NCI-H2029 (cell line): ENCODE results near the gene EZH2.

Experiments
- DNase-seq: peaks from one replicate; lab custom pipeline; 2025; lab: John Stamatoyannopoulos, UW

EZH2 gene

DNA sequence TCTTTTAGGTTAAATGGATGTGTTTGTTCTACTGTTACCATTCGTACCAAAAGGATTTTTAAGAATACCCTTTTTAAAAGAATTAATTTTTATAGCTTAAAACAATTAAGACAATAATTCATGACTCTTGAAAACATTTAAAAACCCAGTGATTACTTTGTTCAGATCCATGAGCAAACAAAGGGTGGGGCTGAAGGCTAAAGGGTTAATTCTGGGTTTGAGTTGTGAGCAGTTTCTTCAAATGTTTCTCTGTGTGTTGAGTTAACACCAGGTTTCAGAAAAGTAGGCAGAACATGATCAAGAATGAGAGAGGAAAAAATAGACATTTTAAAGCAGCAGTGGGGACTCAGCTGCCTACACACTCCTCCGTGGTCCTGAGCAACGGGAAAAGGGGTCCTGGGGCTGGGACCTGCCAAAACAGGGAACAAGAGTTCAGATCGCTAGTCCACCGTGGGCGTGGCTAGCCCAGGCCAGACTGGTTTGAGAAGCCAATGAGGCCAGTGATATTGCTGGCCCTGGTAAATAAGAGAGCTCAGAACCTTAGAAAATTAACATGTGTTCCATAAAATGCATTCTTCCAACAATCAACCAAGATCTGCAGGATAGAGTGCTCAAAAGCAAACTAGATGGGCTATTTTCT is 14.9 kb upstream of the EZH2 start:
- DNase-seq: no peak

DNA sequence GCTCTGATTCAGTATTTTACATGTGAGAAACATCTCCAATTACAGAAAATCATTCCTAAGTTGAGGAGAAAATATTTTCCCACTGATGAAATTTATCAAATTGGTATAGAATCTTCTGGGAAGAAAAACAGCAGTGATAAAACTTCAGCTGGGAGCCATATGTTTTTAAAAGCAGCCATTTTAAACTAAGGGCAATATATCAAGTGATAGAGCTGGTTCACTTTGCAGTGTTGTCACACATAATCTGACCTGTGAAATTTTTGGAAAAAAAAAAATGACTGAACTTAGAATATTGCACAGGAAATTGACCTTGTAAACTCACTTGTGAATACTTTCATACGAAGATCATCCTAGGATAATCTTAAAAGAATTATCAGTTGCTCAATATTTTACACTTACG is 10.5 kb upstream of the EZH2 start:
- DNase-seq: no peak

DNA sequence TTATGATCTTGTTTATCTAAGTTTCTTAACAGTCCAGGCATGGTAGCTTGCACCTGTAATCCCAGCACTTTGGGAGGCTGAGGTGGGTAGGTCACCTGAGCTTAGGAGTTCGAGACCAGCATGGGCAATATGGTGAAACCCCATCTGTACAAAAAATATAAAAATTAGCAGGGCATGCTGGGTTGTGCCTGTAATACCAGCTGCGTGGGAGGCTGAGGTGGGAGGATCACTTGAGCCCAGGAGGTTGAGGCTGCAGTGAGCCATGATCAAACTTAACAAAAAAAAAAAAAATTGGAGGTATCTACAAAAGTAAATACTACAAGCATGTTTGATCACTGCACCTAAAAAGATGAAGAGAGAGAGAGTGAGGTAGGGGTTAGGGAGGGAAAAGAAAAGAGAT is 9.0 kb upstream of the EZH2 start:
- DNase-seq: no peak

DNA sequence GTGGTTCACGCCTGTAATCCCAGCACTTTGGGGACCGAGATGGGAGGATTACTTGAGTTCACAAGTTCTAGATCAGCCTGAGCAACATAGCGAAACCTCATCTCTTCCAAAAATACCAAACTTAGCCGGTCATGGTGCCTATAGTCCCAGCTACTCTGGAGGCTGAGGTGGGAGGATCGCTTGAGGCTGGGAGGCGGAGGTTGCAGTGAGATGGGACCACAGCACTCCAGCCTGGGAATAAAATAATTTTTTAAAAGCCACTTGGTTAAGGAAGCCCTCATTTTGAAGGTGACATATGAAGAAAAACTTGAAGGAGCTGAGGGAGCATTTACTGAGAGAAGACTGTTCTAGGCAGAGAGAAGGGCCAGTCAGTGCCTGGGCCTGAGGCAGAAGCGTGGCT is 4.2 kb upstream of the EZH2 start:
- DNase-seq: no peak

DNA sequence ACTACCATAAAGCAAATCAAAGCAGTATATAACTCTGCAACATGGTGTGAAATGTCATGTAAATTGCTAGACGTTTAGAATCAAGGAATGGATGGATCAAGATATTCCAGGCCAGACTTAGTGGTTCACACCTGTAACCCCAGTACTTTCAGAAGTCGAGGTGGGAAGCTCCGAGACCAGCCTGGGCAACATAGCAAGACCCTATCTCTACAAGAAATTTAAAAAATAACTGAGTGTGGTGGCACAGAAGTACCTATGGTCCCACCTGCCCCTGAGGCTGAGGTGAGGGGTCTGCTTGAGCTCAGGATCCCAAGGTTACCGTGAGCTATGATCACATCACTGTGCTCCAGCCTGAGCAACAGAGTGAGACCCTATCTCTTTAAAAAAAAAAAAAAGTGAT is 2.8 kb upstream of the EZH2 start:
- no peak for DNase-seq

DNA sequence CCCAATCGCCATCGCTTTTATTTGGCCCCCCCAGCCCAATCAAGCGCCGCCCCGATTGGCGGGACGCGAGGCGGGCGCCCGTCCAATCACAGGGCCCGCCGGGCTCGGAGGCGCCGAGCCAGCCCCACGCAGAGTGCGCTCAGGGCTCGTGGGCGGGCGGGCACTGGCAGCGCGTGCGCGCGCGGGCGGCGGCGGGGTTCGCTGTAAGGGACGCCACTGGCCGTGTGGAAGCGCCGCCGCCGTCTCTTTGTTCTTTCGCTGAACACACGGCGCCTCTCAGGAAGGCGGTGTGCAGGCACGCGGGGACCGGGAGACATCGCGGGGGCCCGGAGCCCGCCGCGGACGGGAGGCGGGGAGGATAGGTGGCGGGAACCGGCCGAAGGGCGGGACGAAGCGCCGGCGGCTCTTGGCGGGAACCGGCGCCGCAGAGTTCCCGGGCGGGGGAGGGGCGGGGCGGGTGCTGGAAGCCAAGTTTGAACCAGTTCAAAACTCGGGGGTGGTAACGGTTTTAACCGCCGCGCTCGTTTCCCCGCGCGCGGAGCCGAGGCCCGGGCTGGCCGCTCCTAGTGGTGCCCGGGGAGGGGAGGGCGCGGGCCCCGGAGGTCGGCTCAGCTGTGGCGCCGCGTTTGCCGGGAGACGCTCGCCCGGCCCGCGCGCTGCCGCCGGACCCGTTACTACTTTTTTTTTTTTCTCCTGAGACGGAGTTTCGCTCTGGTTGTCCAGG is 370 bp upstream of the EZH2 start:
- peak; percentile 80 for DNase-seq

DNA sequence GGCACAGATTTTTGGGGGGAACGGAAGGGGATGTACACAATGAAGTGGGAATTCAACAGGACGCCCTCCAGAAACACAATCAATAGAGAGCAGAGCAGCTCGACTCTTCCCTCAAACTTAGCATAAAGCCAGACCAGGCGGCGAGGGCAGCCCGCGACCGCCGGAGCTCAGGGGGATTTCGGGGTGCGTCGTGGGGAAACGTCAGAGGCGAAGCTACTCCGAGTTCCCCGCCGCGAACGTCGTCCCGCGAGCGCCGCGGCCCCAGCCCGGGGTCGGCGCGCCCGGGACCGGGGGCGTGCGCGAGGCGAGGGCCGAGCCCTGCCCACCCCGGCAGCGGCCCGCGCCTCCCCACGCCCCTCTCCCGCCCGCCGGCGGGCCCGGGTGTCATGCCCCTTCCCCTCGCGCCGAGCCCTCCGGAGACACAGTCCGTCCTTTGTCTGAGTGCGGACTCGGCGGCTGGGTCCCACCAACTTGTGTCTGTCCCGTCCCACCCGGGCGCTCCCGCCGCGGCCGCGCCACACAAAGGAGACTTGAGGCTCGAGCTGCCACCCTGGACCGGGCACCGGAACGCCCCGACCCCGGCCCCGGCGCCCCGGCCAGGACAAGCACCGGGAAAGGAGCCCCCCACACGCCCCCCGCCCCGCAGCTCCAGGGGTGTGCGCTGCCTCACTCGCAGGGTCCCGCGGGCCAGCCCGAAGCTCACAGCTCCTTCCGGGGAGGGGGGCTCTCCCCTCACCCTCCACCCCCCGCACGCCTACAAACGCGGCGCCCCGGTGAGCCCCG is 634 bp downstream of the EZH2 start:
- no peak for DNase-seq

DNA sequence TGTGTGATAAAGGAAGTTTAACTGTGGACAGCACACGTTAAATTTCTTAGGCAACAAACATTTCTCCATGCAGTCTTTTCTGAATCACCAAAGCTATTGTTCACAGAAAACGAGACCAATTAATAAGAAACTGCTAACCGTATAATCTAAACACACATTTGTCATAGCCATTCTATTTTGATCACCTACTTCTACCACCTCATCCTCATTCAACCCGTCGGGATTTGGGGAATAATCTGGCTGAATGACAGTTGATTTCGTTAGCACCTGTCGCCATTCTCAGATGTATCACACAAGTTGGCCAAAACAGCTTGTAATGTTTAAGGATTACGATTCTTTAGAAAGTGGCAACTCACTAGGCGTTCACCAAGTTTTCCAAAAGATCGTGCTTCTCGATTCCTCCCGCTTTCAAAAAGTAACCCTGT is 1.2 kb downstream of the EZH2 start:
- DNase-seq: no peak

DNA sequence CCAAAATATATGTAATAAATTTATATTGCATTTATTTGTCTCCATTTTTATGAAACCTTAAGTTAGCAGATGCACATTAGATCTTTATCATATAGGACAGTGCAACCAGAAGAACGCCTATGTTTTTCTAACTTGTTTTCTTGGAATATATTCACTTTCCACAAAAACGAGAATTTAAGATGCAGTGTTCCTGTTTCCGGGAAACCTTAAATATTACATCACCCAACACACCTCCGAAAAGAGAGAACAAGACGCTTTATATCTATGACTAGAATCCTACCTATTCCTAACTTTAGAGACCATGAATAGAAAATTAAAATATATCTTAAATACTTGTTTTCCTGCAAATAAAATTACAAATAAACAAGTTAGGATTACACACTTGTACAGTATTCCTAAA is 1.9 kb downstream of the EZH2 start:
- no peak for DNase-seq

DNA sequence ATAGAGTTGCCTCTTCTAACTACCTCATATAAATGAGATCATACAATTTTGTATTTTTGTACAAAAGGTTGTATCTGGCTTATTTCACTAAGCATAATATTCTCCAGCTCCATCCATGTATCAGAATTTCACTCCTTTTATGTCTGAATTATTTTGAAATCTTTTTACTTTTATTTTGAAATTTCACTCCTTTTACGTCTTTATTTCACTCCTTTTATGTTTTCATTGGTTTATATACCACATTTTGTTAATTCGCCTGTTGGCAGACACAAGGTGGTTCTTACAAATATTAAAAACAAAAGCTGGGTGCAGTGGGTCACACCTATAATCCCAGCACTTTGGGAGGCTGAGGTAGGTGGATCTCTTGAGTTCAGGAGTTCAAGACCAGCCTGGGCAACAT is 5.8 kb downstream of the EZH2 start:
- DNase-seq: no peak

DNA sequence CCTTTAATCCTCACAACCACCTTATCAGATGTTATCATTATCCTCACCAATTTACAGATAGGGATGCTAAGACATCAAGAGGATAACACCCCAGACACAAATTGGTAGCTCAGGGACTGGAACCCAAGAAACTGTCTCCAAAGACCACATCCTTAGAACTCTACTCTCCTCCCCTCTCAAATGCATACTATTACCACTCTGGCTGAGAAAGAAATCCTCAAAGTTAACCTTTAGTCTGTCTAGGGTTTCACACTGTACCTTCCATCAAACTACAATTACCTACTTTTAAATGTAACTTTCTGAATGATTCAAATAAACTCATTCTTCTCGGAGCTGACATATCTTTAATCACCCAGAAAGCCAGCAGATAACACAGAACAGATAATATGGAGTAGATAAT is 6.6 kb downstream of the EZH2 start:
- no peak for DNase-seq

DNA sequence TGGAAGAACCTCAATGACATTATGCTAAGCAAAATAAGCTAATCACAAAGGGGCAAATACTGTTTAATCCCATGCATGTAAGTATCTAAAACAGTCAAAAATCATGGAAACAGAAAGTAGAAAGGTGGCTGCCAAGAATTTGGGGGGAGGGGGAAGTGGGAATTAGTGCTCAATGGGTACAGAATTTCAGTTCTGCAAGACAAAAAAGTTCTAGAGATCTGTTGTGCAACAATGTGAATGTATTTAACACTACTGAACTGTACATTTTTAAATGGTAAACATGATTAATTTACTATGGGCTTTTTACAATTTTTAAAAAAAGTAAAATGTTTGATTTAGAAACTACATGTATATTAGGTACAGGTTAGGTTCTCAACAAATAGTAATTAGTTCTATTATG is 11.9 kb downstream of the EZH2 start:
- no peak for DNase-seq

DNA sequence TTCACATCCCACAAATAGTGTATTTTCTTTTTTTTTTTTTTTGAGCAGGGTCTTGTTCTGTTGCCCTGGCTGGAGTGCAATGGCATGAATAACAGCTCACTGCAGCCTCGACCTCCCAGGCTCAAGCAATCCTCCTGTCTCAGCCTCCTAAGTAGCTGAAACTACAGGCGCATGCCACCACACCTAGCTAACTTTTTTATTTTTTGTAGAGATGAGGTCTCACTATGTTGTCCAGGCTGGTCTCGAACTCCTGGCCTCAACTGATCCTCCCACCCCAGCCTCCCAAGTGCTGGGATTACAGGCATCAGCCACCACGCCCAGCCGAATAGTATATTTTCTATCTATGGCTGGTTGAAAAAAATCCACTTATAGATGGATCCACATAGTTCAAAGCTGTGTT is 12.5 kb downstream of the EZH2 start:
- DNase-seq: no peak

DNA sequence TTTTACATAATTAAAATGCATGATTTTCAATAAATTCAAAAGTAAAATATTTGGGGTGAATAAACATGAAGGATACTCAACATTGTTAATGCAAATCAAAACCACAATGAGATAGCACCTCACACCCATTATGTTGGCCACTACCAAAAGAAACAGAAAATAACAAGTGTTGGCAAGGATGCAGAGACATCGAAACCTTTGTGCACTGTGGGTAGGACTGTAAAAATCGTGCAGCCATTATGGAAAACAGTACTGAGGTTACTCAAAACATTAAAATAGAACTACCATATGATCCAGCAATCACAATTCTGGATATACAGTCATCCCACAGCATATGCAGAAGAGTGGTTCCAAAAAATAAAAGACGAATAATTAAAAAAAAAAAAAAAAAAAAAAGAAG is 13.1 kb downstream of the EZH2 start:
- DNase-seq: no peak

DNA sequence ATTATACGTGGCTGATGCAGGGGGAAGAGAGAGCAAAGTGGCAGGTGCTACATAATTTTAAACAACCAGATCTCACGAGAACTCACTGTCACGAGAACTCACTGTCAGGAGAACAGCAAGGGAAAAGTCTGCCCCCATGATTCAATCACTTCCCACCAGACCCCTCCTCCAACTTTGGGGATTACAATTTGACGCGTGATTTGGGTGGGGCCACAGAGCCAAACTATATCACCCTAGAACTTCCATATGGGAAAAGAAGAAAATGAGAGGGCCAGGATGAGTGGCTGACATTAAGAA is 15.8 kb downstream of the EZH2 start:
- DNase-seq: no peak

DNA sequence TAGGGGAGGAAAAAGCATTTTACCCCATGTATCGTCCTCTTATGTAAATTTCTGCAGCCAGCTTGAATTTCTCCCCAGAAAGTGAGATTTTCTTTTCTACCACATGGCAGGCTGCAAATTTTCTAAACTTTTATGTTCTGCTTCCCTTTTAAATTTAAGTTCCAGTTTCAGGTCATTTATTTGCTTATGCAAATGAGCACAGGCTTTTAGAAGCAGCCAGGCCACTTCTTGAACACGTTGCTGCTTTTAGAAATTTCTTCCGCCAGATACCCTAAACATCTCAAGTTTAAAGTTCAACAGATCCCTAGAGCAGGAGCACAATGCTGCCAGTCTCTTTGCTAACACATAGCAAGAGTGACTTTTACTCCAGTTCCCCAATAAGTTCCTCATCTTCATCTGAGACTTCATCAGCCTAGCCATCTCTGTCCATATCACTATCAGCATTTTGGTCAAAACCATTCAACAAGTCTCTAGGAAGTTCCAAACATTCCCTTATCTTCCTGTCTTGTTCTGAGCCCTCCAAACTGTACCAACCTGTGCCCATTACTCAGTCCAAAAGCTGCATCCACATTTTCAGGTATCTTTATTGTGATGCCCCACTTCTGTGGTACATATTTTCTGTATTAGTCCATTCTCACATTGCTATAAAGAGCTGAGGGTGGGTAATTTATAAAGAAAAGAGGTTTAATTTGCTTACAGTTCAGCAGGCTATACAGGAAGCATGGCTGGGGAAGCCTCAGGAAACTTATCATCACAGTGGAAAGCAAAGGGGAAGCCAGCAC is 16.3 kb downstream of the EZH2 start:
- no peak for DNase-seq

DNA sequence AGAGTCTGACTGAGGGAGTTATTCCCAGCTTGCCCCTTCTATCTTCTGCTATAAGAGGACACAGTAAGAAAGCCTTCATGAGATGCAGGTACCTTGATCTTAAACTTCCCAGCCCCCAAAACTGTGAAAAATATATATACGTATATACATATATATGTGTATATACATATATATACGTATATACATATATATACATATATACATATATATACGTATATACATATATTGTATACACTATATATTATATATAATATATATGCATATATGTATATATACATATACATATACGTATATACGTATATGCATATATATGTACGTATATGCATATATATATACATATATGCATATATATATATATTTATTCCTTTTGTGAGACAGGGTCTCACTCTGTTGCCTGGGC is 17.7 kb downstream of the EZH2 start:
- DNase-seq: no peak

DNA sequence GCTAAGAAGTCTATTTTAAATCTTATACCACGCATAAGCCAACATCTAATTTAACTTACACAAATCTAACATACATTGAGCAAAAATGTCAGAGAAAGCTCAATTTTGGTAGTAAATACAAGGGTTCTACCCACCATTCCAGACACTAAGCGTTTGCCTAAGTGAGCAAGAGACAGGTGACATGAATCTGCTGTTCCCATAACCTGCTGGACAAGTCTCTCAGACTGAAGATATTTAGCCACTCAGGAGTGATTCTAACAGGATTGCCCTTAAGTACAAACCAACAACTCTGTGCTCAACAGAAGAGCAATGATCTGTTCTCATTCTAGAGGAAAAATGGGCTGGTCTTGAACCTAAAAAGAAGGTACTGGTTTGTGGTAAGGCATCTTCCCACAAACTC is 18.8 kb downstream of the EZH2 start:
- DNase-seq: peak; percentile 18

DNA sequence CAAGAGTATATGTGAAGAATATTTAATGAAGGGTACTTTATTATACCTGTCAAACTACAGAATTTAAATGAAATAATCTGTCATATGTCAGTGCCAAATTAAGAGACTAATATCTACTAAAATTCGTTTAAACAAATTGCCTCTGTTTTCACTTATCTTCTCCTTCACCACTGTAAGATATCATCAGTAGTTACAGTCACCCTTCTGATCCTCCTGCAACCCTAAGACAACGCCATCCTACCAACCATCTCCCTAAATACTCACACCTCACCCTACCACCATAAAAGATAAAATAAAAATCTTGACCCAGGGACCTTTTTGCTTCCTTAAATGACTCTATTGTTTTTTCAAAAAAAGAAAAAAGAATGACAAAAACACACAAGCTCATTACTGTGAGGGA is 20.8 kb downstream of the EZH2 start:
- DNase-seq: no peak

DNA sequence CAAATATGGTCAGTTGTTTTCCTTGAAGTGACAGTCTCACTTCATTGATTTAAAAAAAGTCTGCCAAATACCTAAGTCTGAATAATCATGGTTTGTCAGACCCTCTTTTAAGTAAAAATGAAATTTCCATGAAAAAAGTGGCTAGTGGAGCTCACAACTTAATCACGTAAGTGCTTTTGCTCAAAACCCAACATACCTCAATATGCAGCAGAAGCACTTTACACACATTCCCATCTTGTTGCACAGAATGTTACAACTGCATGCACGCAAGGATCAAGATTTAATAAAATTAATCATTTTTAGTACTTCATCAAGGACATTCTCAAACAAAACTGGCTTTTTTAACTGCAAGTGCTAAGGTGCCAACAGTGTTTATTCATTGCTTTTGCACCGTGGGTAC is 21.6 kb downstream of the EZH2 start:
- DNase-seq: no peak

DNA sequence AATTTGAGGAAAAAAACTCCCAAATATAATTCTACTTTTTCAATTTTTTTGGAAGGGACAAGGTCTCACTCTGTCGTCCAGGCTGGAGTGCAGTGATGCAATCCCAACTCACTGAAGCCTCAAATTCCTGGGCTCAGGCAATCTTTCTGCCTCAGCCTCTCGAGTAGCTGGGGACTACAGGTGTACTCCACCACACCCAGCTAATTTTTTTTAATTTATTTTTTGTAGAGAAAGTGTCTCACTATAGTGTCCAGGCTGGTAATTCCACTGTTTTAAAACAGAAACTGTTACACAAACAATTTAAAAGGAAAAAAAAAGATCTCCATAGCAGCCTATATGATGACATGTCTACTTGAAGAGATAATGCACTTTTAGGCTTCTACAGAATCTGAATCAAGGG is 25.6 kb downstream of the EZH2 start:
- no peak for DNase-seq

DNA sequence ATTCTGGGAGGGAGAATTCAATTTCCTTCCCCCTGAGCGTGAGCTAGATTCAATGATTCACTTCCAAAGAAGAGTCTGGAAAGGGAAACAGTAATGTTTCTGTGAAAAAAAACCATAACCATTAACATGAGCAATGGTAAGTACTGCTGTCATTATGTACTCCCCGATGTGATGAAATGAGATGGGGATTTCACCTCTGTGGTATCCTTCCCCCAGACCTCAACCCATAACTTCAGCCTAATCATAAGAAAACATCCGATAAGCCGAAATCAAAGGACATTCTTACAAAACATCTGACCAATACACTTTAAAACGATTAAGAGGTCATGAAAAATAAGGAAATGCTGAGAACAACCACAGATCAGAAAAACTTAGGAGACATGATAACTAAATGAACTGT is 27.2 kb downstream of the EZH2 start:
- DNase-seq: no peak

DNA sequence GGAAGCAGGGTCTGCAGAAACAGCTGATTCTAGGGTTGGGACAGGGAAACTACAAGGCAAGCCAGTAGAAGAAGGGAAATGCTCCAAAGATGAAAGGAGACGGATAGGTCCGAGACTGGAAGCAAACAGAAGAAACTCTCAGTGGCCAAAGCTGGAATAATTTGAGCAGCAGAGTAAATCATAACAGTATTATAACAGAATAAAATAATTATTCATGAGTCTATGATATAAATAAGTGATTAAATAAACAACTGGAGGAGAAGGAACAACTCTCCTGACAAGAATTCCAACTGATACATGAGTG is 27.6 kb downstream of the EZH2 start:
- DNase-seq: no peak
